ENCODE data around the gene MFSD2B. TPM values are rescaled to one million over a fixed set of nuclear protein-coding genes. Genes with fewer than 3 reads are reported as not detected.

Gene MFSD2B
- total RNA-seq, 1 donor from 2014 or later: 0.34 TPM

DNA sequence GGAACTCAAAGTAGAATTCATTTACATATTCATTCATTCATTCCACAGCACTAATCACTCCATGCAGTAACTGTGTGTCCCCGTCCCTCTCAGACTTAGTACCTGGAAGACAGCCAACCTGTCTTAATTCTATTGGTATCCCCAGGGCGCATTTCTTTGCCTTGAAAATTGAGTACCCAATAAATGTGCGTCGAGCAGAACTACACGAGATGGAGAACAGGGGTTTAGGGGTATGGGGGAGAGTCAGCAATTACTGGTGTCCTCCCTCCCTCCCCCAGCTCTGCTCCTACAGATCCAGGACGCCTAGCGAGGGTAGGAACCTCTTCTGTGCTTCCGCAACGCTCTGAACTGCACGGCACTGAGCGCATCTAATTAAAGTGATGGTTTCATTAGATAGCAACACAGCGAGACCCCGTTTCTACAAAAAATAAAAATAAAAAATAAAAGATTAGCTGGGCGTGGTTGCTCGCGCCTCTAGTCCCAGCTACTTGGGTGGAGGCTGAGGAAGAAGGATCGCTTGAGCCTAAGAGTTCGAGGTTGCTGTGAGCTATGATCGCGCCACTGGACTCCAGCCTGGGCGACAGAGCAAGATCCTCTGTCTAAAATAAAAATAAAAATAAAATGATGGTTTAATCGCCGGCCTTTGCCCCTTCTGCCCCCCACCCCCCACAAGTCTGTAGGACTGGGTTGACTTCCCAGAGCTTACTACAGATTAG lies 39.0 kb downstream of the MFSD2B start:
- Histone ChIP-seq H3K36me3 (ENCODE audit: insufficient read depth, low read length) (no peaks in the 10 kb centered on the region), H3K27ac (ENCODE audit: low read depth, low read length) (no peak overlapping the region), H3K4me3 (ENCODE audit: insufficient read depth, low read depth, low read length) (peak overlapping the region; percentile 62), H3K27me3 (ENCODE audit: insufficient read depth, low read length) (no peaks in the 10 kb centered on the region), H2AFZ (ENCODE audit: low read depth, low read length) (peak overlapping the region; percentile 84), H3K9me3 (ENCODE audit: insufficient read depth, low read depth, low read length) (no peaks in the 10 kb centered on the region), H3K4me2 (ENCODE audit: low read length) (peak overlapping the region; percentile 90), H3K9ac (ENCODE audit: low read length) (peak overlapping the region; percentile 69), H4K20me1 (ENCODE audit: insufficient read depth, low read length) (no peaks in the 10 kb centered on the region), H3K4me1 (ENCODE audit: insufficient read depth, low read length) (peaks cover 13% of the 10 kb centered on the region), H3K79me2 (ENCODE audit: insufficient read depth, low read length) (peaks cover 29% of the 10 kb centered on the region)
- no peaks in the 10 kb centered on the region for H3K36me3 Mint-ChIP-seq (ENCODE audit: low read depth, unreplicated experiment)
- DNase-seq (ENCODE audit: low read depth): no peak
- no peaks in the 10 kb centered on the region for H3K9me3 Mint-ChIP-seq (ENCODE audit: unreplicated experiment)
- H3K27ac Mint-ChIP-seq (ENCODE audit: unreplicated experiment): peak overlapping the region; percentile 66
- H3K4me1 Mint-ChIP-seq (ENCODE audit: low read depth, unreplicated experiment): peaks cover 9% of the 10 kb centered on the region
- no peak for FAIRE-seq
- TF ChIP-seq, protein P1, sequence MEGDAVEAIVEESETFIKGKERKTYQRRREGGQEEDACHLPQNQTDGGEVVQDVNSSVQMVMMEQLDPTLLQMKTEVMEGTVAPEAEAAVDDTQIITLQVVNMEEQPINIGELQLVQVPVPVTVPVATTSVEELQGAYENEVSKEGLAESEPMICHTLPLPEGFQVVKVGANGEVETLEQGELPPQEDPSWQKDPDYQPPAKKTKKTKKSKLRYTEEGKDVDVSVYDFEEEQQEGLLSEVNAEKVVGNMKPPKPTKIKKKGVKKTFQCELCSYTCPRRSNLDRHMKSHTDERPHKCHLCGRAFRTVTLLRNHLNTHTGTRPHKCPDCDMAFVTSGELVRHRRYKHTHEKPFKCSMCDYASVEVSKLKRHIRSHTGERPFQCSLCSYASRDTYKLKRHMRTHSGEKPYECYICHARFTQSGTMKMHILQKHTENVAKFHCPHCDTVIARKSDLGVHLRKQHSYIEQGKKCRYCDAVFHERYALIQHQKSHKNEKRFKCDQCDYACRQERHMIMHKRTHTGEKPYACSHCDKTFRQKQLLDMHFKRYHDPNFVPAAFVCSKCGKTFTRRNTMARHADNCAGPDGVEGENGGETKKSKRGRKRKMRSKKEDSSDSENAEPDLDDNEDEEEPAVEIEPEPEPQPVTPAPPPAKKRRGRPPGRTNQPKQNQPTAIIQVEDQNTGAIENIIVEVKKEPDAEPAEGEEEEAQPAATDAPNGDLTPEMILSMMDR (IDR thresholded peaks at IDR 0.05; ENCODE audit: insufficient read depth, low read depth, low read length): no peak
- no peak for TF ChIP-seq EZH2 (IDR thresholded peaks at IDR 0.05; ENCODE audit: insufficient read depth, low read length)
- H3K4me3 Mint-ChIP-seq (ENCODE audit: unreplicated experiment): peak overlapping the region; percentile 85
- H3K27me3 Mint-ChIP-seq (ENCODE audit: low read depth, unreplicated experiment): no peaks in the 10 kb centered on the region

DNA sequence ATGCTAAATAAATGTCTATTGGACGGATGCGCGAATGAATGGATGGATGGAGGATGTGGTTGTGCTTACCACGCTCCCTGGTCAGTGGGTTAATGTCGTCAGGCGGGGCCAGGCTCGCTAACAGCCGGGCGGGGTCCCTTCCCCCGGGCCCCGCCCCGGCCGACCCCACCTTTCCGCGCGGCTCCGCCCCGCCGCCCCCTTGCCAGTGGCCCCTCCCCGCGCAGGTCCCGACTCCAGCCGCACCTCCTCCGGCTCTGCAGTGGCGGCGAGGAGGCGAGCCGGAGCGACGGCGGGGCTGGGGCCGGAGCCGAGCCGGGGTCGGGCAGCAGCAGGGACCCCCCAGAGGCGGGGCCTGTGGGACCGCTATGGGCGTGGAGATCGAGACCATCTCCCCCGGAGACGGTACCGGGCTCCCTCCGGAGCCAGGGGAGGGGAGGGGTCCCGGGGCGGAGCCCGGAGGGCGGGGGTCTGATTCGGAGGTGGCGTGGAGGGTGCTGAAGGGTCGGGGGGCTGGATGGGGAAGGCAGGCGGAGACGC lies 39.7 kb downstream of the MFSD2B start, which contains the start of gene FKBP1B:
Gene FKBP1B, plus strand, starts transcription at position 257 of the 537 bp plus-strand sequence. Its CDS starts 109 bp downstream, at position 366.
- Mint-ChIP-seq H3K4me3 (ENCODE audit: unreplicated experiment) (peak within 1 kb of the TSS; percentile 85), H3K27me3 (ENCODE audit: low read depth, unreplicated experiment) (no peaks in the 10 kb centered on the region), H3K27ac (ENCODE audit: unreplicated experiment) (peak within 1 kb of the TSS; percentile 66), H3K4me1 (ENCODE audit: low read depth, unreplicated experiment) (peaks cover 9% of the 10 kb centered on the region), H3K9me3 (ENCODE audit: unreplicated experiment) (no peaks in the 10 kb centered on the region), H3K36me3 (ENCODE audit: low read depth, unreplicated experiment) (peaks cover 4% of the 10 kb centered on the region)
- H3K9me3 ChIP-seq (ENCODE audit: insufficient read depth, low read depth, low read length): no peaks in the 10 kb centered on the region
- peak; percentile 40 for DNase-seq (ENCODE audit: low read depth)
- H3K27ac ChIP-seq (ENCODE audit: low read depth, low read length): no peak within 1 kb of the TSS
- H3K27me3 ChIP-seq (ENCODE audit: insufficient read depth, low read length): no peaks in the 10 kb centered on the region
- H4K20me1 ChIP-seq (ENCODE audit: insufficient read depth, low read length): no peaks in the 10 kb centered on the region
- TF ChIP-seq, protein P1 (IDR thresholded peaks at IDR 0.05; ENCODE audit: insufficient read depth, low read depth, low read length): no peak
- TF ChIP-seq EZH2 (IDR thresholded peaks at IDR 0.05; ENCODE audit: insufficient read depth, low read length): no peak
- peak within 1 kb of the TSS; percentile 90 for H3K4me2 ChIP-seq (ENCODE audit: low read length)
- H3K36me3 ChIP-seq (ENCODE audit: insufficient read depth, low read length): no peaks in the 10 kb centered on the region
- peaks cover 25% of the 10 kb centered on the region for H3K79me2 ChIP-seq (ENCODE audit: insufficient read depth, low read length)
- no peak for FAIRE-seq
- H3K4me3 ChIP-seq (ENCODE audit: insufficient read depth, low read depth, low read length): peak within 1 kb of the TSS; percentile 62
- peaks cover 13% of the 10 kb centered on the region for H3K4me1 ChIP-seq (ENCODE audit: insufficient read depth, low read length)
- peak within 1 kb of the TSS; percentile 84 for H2AFZ ChIP-seq (ENCODE audit: low read depth, low read length)
- peak within 1 kb of the TSS; percentile 69 for H3K9ac ChIP-seq (ENCODE audit: low read length)
